Astrocyte (in vitro differentiated cells and primary cell): ENCODE data around the gene STKLD1. TPM values are rescaled to one million over a fixed set of nuclear protein-coding genes. Genes with fewer than 3 reads are reported as not detected.

Experiments
- DNase-seq: peaks from one replicate; pipeline ENCODE4 v3.0.0-alpha.2; 2010; ENCODE audit warnings: low read depth
- FAIRE-seq: peaks from 2 replicates; lab custom pipeline; 2011; peaks lifted over from hg19 to GRCh38; lab: Jason Lieb, UNC
- H2AFZ ChIP-seq: 2 replicates; pipeline ENCODE4 v1.6.0; 2012; ENCODE audit warnings: low read depth, low read length, inconsistent platforms
- H3K27ac ChIP-seq: 2 replicates; pipeline ENCODE4 v1.5.1; 2011; ENCODE audit warnings: low read depth, low read length, inconsistent platforms
- H3K27me3 ChIP-seq: 2 replicates; pipeline ENCODE4 v1.6.0; 2011; ENCODE audit warnings: low read length, inconsistent platforms; ENCODE audit not compliant: insufficient read depth
- H3K36me3 ChIP-seq: 2 replicates; pipeline ENCODE4 v1.5.1; 2011; ENCODE audit warnings: low read length, inconsistent platforms; ENCODE audit not compliant: insufficient read depth
- H3K4me1 ChIP-seq: 2 replicates; pipeline ENCODE4 v1.5.1; 2011; ENCODE audit warnings: low read length, inconsistent platforms; ENCODE audit not compliant: insufficient read depth
- H3K4me2 ChIP-seq: 2 replicates; pipeline ENCODE4 v1.6.0; 2012; ENCODE audit warnings: low read length, inconsistent platforms
- H3K4me3 ChIP-seq: 2 replicates; pipeline ENCODE4 v1.5.1; 2011; ENCODE audit warnings: low read depth, mild to moderate bottlenecking, low read length, inconsistent platforms; ENCODE audit not compliant: insufficient read depth
- H3K79me2 ChIP-seq: 2 replicates; pipeline ENCODE4 v1.6.0; 2012; ENCODE audit warnings: mild to moderate bottlenecking, low read length, inconsistent platforms; ENCODE audit not compliant: insufficient read depth
- H3K9ac ChIP-seq: 2 replicates; pipeline ENCODE4 v1.6.0; 2012; ENCODE audit warnings: mild to moderate bottlenecking, low read length, inconsistent platforms
- H3K9me3 ChIP-seq: 2 replicates; pipeline ENCODE4 v1.5.1; 2012; ENCODE audit warnings: low read depth, mild to moderate bottlenecking, low read length, inconsistent platforms; ENCODE audit not compliant: insufficient read depth
- H4K20me1 ChIP-seq: 2 replicates; pipeline ENCODE4 v1.6.0; 2012; ENCODE audit warnings: low read length, inconsistent platforms; ENCODE audit not compliant: insufficient read depth
- H3K27ac Mint-ChIP-seq: one replicate; pipeline ENCODE4 v1.8.0; 2021; ENCODE audit warnings: mild to moderate bottlenecking, mixed read lengths; ENCODE audit not compliant: unreplicated experiment
- H3K27me3 Mint-ChIP-seq: one replicate; pipeline ENCODE4 v1.8.0; 2021; ENCODE audit warnings: low read depth, mixed read lengths; ENCODE audit not compliant: unreplicated experiment
- H3K36me3 Mint-ChIP-seq: one replicate; pipeline ENCODE4 v1.8.0; 2021; ENCODE audit warnings: low read depth, mixed read lengths; ENCODE audit not compliant: unreplicated experiment
- H3K4me1 Mint-ChIP-seq: one replicate; pipeline ENCODE4 v1.8.0; 2021; ENCODE audit warnings: low read depth, mixed read lengths; ENCODE audit not compliant: unreplicated experiment
- H3K4me3 Mint-ChIP-seq: one replicate; pipeline ENCODE4 v1.8.0; 2021; ENCODE audit warnings: mild to moderate bottlenecking, moderate library complexity, mixed read lengths; ENCODE audit not compliant: unreplicated experiment
- H3K9me3 Mint-ChIP-seq: one replicate; pipeline ENCODE4 v1.8.0; 2021; ENCODE audit warnings: mild to moderate bottlenecking, mixed read lengths; ENCODE audit not compliant: unreplicated experiment
- CTCF ChIP-seq: IDR thresholded peaks from 2 replicates; pipeline ENCODE4 v1.5.1; 2011; ENCODE audit warnings: low read depth, mild to moderate bottlenecking, inconsistent platforms, low read length, moderate library complexity; ENCODE audit not compliant: insufficient read depth
- EZH2 ChIP-seq: IDR thresholded peaks from 2 replicates; pipeline ENCODE4 v1.6.1; 2012; ENCODE audit warnings: mild to moderate bottlenecking, low read length, inconsistent platforms; ENCODE audit not compliant: insufficient read depth
- total RNA-seq: library from RNA; stranded (reverse); gene quantifications from 2 replicates; pipeline ENCODE4 v1.2.1, GENCODE V29; 2021

Gene STKLD1
- total RNA-seq, 1 donor from 2014 or later: 0.82 TPM

GRCh38 chr9:133417541-133418461, 41.6 kb downstream of the STKLD1 start, which contains the start of gene REXO4:
TSS of gene REXO4 (minus strand) at chr9:133418010. CDS start at chr9:133417844, 166 bp downstream.
- no peak for TF ChIP-seq EZH2
- TF ChIP-seq CTCF: no peak
- Histone ChIP-seq H3K27ac (peak within 1 kb of the TSS; percentile 82), H3K27me3 (no peaks in the 10 kb centered on the region), H2AFZ (peak within 1 kb of the TSS; percentile 93), H3K9me3 (no peaks in the 10 kb centered on the region), H3K36me3 (peaks cover 5% of the 10 kb centered on the region), H3K9ac (peak within 1 kb of the TSS; percentile 85), H3K4me1 (peaks cover 6% of the 10 kb centered on the region), H3K4me2 (peak within 1 kb of the TSS; percentile 85), H3K4me3 (peak within 1 kb of the TSS; percentile 95), H3K79me2 (peaks cover 50% of the 10 kb centered on the region), H4K20me1 (peaks cover 25% of the 10 kb centered on the region)
- H3K27ac Mint-ChIP-seq: peak within 1 kb of the TSS; percentile 80
- H3K4me1 Mint-ChIP-seq: peaks cover 10% of the 10 kb centered on the region
- FAIRE-seq (no peak), DNase-seq (peak; percentile 81)
- H3K27me3 Mint-ChIP-seq: no peaks in the 10 kb centered on the region
- H3K36me3 Mint-ChIP-seq: peaks cover 10% of the 10 kb centered on the region
- H3K4me3 Mint-ChIP-seq: peak within 1 kb of the TSS; percentile 93
- H3K9me3 Mint-ChIP-seq: no peaks in the 10 kb centered on the region

GRCh38 chr9:133419005-133419404, 42.8 kb downstream of the STKLD1 start:
- H3K36me3 Mint-ChIP-seq: peaks cover 5% of the 10 kb centered on the region
- Histone ChIP-seq H3K27ac (no peak overlapping the region), H3K27me3 (no peaks in the 10 kb centered on the region), H3K4me1 (peaks cover 6% of the 10 kb centered on the region), H3K36me3 (no peaks in the 10 kb centered on the region), H3K9me3 (no peaks in the 10 kb centered on the region), H3K4me2 (peak overlapping the region; percentile 85), H3K4me3 (no peak overlapping the region), H2AFZ (no peak overlapping the region), H4K20me1 (peaks cover 15% of the 10 kb centered on the region), H3K9ac (no peak overlapping the region), H3K79me2 (peaks cover 39% of the 10 kb centered on the region)
- peak overlapping the region; percentile 93 for H3K4me3 Mint-ChIP-seq
- TF ChIP-seq CTCF (no peak), EZH2 (no peak)
- H3K4me1 Mint-ChIP-seq: peaks cover 10% of the 10 kb centered on the region
- no peak for DNase-seq
- H3K9me3 Mint-ChIP-seq: no peaks in the 10 kb centered on the region
- no peaks in the 10 kb centered on the region for H3K27me3 Mint-ChIP-seq
- H3K27ac Mint-ChIP-seq: no peak overlapping the region
- no peak for FAIRE-seq
